Smooth muscle cell (in vitro differentiated cells): ENCODE measurements around the gene DLL1. TPM values are rescaled to one million over a fixed set of nuclear protein-coding genes. Genes with fewer than 3 reads are reported as not detected.
A peak's percentile ranks its signal among the peaks of the same experiment; 100 is the strongest.

Source experiments
- DNase-seq: peaks from one replicate; lab custom pipeline; 2025; ENCODE audit not compliant: unreplicated experiment; lab: John Stamatoyannopoulos, UW
- H2AFZ ChIP-seq: fragments of 200-600 bp; sonication (generic); 2 replicates; pipeline ENCODE4 v1.6.0; 2016; ENCODE audit warnings: antibody characterized with exemption, low read depth, mild to moderate bottlenecking
- H3F3A ChIP-seq: fragments of 200-600 bp; sonication (generic); 2 replicates; pipeline ENCODE4 v1.6.0; 2017; ENCODE audit warnings: antibody characterized with exemption, low read depth
- H3K27ac ChIP-seq: fragments of 200-600 bp; sonication (generic); 2 replicates; pipeline ENCODE4 v1.5.1; 2016; ENCODE audit warnings: low read depth, mild to moderate bottlenecking
- H3K27me3 ChIP-seq: fragments of 200-600 bp; sonication (generic); 2 replicates; pipeline ENCODE4 v1.6.1; 2016; ENCODE audit warnings: low read depth, mild to moderate bottlenecking
- H3K36me3 ChIP-seq: fragments of 200-600 bp; sonication (generic); 2 replicates; pipeline ENCODE4 v1.5.1; 2016; ENCODE audit warnings: low read depth
- H3K4me1 ChIP-seq: fragments of 200-600 bp; sonication (generic); 2 replicates; pipeline ENCODE4 v1.5.1; 2016; ENCODE audit warnings: low read depth
- H3K4me2 ChIP-seq: fragments of 200-600 bp; sonication (generic); 2 replicates; pipeline ENCODE4 v1.6.0; 2016; ENCODE audit warnings: mild to moderate bottlenecking
- H3K4me3 ChIP-seq: fragments of 200-600 bp; sonication (generic); 2 replicates; pipeline ENCODE4 v1.5.1; 2016; ENCODE audit warnings: mild to moderate bottlenecking
- H3K79me2 ChIP-seq: fragments of 200-600 bp; sonication (generic); 2 replicates; pipeline ENCODE4 v1.6.0; 2016; ENCODE audit warnings: low read depth, mild to moderate bottlenecking
- H3K9ac ChIP-seq: fragments of 200-600 bp; sonication (generic); 2 replicates; pipeline ENCODE4 v1.6.0; 2016; ENCODE audit warnings: low read depth
- H3K9me3 ChIP-seq: fragments of 200-600 bp; sonication (generic); replicated peaks from 2 replicates; pipeline ENCODE4 v1.5.1; 2016; ENCODE audit warnings: low read depth
- H4K20me1 ChIP-seq: fragments of 200-600 bp; sonication (generic); 2 replicates; pipeline ENCODE4 v1.6.0; 2016; ENCODE audit warnings: low read depth
- WGBS: methylation state at CpG from one replicate; pipeline ENCODE4 v1.1.7; 2016; ENCODE audit warnings: low lambda C conversion rate; 5-methylcytosine and 5-hydroxymethylcytosine counted together
- polyA plus RNA-seq: library from polyadenylated mRNA; unstranded; fragments of >200 nt; fragmentation: Nextera tagmentation; extraction: Ambion mirVana; gene quantifications from 2 replicates; pipeline ENCODE4 v1.2.1, GENCODE V29; 2016
- total RNA-seq: library from RNA; depleted of rRNA; stranded (reverse); fragments of >200 nt; gene quantifications from 2 replicates; pipeline ENCODE4 v1.2.3, GENCODE V29; 2014
- TF ChIP-seq, protein P1 (sequence below): fragments of 200-600 bp; sonication (generic); IDR thresholded peaks from 2 replicates; pipeline ENCODE4 v1.5.1; 2017; ENCODE audit warnings: borderline replicate concordance, mild to moderate bottlenecking, antibody characterized with exemption; ENCODE audit not compliant: insufficient read depth, poor library complexity, severe bottlenecking

DLL1 gene
- total and polyA plus RNA-seq, 2 experiments from 2014 or later = 0.36 to 0.70 TPM

DNA sequence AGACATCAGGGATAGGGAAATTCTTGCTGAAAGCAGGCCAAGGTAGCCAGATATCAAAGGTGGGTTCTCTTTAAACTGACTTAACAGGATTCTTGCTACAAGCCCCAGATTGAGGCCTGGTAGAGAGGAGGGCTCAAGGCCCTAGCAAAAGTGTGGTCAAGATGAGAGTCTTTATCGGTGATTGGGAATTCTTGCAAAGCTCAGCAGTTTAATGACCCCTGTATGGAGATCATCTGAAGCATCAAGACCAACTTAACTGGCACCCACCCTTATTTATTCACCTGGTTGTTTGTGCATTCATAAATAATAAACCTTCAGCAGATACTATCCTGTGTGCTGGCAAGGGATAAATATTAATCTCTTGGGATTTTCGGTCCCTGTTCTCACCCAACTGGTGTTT lies 22.0 kb upstream of the DLL1 start:
- H3K27me3 ChIP-seq = no peaks in the 10 kb centered on the region
- peaks cover 63% of the 10 kb centered on the region for H3K79me2 ChIP-seq
- DNase-seq = no peak
- H3K36me3 ChIP-seq = no peaks in the 10 kb centered on the region
- TF ChIP-seq, protein P1, sequence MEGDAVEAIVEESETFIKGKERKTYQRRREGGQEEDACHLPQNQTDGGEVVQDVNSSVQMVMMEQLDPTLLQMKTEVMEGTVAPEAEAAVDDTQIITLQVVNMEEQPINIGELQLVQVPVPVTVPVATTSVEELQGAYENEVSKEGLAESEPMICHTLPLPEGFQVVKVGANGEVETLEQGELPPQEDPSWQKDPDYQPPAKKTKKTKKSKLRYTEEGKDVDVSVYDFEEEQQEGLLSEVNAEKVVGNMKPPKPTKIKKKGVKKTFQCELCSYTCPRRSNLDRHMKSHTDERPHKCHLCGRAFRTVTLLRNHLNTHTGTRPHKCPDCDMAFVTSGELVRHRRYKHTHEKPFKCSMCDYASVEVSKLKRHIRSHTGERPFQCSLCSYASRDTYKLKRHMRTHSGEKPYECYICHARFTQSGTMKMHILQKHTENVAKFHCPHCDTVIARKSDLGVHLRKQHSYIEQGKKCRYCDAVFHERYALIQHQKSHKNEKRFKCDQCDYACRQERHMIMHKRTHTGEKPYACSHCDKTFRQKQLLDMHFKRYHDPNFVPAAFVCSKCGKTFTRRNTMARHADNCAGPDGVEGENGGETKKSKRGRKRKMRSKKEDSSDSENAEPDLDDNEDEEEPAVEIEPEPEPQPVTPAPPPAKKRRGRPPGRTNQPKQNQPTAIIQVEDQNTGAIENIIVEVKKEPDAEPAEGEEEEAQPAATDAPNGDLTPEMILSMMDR = no peak
- H2AFZ ChIP-seq = no peak overlapping the region
- H3K4me3 ChIP-seq = no peak overlapping the region
- H3K9me3 ChIP-seq = no peaks in the 10 kb centered on the region
- peaks cover 39% of the 10 kb centered on the region for H3K4me1 ChIP-seq
- peak overlapping the region; percentile 40 for H3K4me2 ChIP-seq
- no peak overlapping the region for H3K9ac ChIP-seq
- H4K20me1 ChIP-seq = peaks cover 98% of the 10 kb centered on the region
- WGBS = 69% methylated on average over 2 of the region's 2 CpGs
- peaks cover 34% of the 10 kb centered on the region for H3F3A ChIP-seq
- peak overlapping the region; percentile 90 for H3K27ac ChIP-seq

DNA sequence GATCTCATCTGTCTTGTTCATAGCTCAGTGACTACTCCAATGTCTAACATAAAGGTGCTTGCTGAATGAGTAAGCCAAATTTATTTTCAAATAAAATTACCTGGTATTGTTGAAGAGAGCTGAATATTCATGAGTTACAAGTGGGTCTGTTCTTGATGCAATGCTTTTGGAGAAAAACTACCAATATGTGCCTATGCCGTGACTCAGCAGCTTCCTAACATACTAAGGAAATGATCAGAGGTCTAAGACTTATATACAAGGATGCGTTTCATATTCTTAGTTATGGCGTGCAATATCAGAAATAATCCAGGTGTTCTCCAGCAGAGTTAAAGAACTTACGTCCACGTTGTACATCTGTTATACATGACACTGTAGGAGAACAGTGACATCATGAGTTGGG lies 20.8 kb upstream of the DLL1 start:
- peaks cover 87% of the 10 kb centered on the region for H4K20me1 ChIP-seq
- H3K27ac ChIP-seq = no peak overlapping the region
- H3K36me3 ChIP-seq = no peaks in the 10 kb centered on the region
- H2AFZ ChIP-seq = no peak overlapping the region
- TF ChIP-seq, protein P1 = no peak
- WGBS = 95% methylated on average over 5 of the region's 5 CpGs
- H3K79me2 ChIP-seq = peaks cover 73% of the 10 kb centered on the region
- H3K4me3 ChIP-seq = no peak overlapping the region
- H3K4me2 ChIP-seq = peak overlapping the region; percentile 40
- no peak for DNase-seq
- no peak overlapping the region for H3K9ac ChIP-seq
- no peaks in the 10 kb centered on the region for H3K27me3 ChIP-seq
- H3K9me3 ChIP-seq = no peaks in the 10 kb centered on the region
- H3F3A ChIP-seq = peaks cover 30% of the 10 kb centered on the region
- peaks cover 44% of the 10 kb centered on the region for H3K4me1 ChIP-seq

DNA sequence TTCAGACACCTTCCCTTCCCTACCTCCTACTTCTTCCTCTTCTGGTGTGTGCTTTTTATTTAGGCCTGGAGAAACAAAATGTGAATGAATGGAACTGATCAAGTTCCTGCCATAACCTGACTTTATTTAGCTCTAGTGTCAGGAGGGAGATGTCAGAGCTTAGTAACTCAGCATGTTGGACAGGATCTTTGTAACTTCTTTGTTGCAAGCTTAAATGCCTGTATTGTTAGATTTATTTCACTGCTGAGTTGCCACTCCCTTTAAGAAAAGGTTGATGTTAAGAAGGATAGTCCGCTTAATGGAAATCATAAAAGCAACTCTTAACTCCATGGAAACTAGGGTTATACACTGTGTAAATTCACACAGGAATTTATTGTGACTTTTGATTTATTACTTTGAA lies 17.9 kb upstream of the DLL1 start:
- no peak for DNase-seq
- Histone ChIP-seq H4K20me1 (peaks cover 58% of the 10 kb centered on the region), H3K79me2 (peaks cover 65% of the 10 kb centered on the region), H3K27me3 (no peaks in the 10 kb centered on the region), H3K9ac (no peak overlapping the region), H2AFZ (no peak overlapping the region), H3K36me3 (no peaks in the 10 kb centered on the region), H3K9me3 (no peaks in the 10 kb centered on the region), H3K27ac (no peak overlapping the region), H3F3A (peaks cover 12% of the 10 kb centered on the region), H3K4me1 (peaks cover 36% of the 10 kb centered on the region), H3K4me3 (no peak overlapping the region), H3K4me2 (no peak overlapping the region)
- TF ChIP-seq, protein P1 = no peak
- 96% methylated on average over 1 of the region's 1 CpG for WGBS

DNA sequence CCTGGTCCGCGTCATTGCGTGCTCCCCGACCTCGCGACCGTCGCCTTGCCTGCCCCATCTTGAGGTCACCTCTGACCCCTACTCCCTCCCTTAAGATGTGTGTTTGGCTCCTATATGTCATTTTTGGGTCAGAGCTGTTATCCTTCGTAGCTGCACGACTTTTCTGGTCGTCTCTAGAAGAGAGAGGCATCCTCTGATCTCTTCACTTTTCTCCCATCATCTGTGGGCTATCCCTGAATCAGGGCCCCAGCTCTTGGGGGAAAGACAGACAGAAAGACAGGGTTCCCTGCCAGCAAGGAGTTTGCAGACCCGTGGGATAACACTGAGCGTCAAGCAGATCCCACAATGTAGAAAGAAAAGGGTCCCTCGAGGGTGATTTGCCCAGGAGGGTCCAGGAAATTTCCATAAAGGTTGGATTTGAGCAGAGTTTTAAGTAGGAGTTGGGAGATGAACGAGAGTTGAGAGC lies 16.2 kb upstream of the DLL1 start:
- H3K9me3 ChIP-seq = no peaks in the 10 kb centered on the region
- H3K27ac ChIP-seq = peak overlapping the region; percentile 80
- peaks cover 26% of the 10 kb centered on the region for H3K4me1 ChIP-seq
- H2AFZ ChIP-seq = peak overlapping the region; percentile 90
- peaks cover 10% of the 10 kb centered on the region for H3F3A ChIP-seq
- no peaks in the 10 kb centered on the region for H3K27me3 ChIP-seq
- H3K4me3 ChIP-seq = peak overlapping the region; percentile 91
- H3K9ac ChIP-seq = peak overlapping the region; percentile 99
- WGBS = 26% methylated on average over 15 of the region's 15 CpGs
- peaks cover 42% of the 10 kb centered on the region for H4K20me1 ChIP-seq
- TF ChIP-seq, protein P1 = no peak
- H3K4me2 ChIP-seq = peak overlapping the region; percentile 100
- H3K79me2 ChIP-seq = peaks cover 49% of the 10 kb centered on the region
- DNase-seq = no peak
- no peaks in the 10 kb centered on the region for H3K36me3 ChIP-seq
